Measurements from ENCODE around the gene PLXNC1. TPM values are rescaled to one million over a fixed set of nuclear protein-coding genes. Genes with fewer than 3 reads are reported as not detected.
A peak's percentile ranks its signal among the peaks of the same experiment; 100 is the strongest.

PLXNC1 gene
- total and polyA plus RNA-seq, 9 of the 15 experiments (the other 6 are each of a cell fraction or from before 2014, with no cell fraction given): 0.08 to 0.87 (median 0.28) TPM

- TF ChIP-seq MYC (IDR thresholded peaks at IDR 0.05; ENCODE audit: low read depth, low read length) (peak; percentile 42; the same call in 1 of the 2 replicates), MYC (CRISPR knock-in tag; IDR thresholded peaks at IDR 0.05; ENCODE audit: borderline replicate concordance, low read depth) (no peak), ZNF318 (IDR thresholded peaks at IDR 0.05; ENCODE audit: borderline replicate concordance in 1 of 2, low read depth in 1 of 2) (no peak), FOXP1 (CRISPR knock-in tag; IDR thresholded peaks at IDR 0.05) (peak; percentile 54; the same call in 1 of the 2 replicates), ADNP (tag; IDR thresholded peaks at IDR 0.05) (no peak), SRSF3 (IDR thresholded peaks at IDR 0.05; ENCODE audit: insufficient read depth, low read length) (no peak), CBX8 (IDR thresholded peaks at IDR 0.05; ENCODE audit: borderline replicate concordance, extremely low read depth, low read depth, low read length, poor library complexity, severe bottlenecking) (no peak), ELK1 (CRISPR knock-in tag; IDR thresholded peaks at IDR 0.05) (no peak), ARHGAP35 (IDR thresholded peaks at IDR 0.05; ENCODE audit: partially characterized antibody) (no peak), POLR2G (IDR thresholded peaks at IDR 0.05; ENCODE audit: low read depth, low read length) (peak; percentile 45; the same call in 1 of the 2 replicates), HNRNPL (IDR thresholded peaks at IDR 0.05; ENCODE audit: low read depth, low read length) (no peak), ZNF445 (CRISPR knock-in tag; IDR thresholded peaks at IDR 0.05; ENCODE audit: low read depth) (no peak)
- TF ChIP-seq, protein P1, sequence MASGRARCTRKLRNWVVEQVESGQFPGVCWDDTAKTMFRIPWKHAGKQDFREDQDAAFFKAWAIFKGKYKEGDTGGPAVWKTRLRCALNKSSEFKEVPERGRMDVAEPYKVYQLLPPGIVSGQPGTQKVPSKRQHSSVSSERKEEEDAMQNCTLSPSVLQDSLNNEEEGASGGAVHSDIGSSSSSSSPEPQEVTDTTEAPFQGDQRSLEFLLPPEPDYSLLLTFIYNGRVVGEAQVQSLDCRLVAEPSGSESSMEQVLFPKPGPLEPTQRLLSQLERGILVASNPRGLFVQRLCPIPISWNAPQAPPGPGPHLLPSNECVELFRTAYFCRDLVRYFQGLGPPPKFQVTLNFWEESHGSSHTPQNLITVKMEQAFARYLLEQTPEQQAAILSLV (tag; IDR thresholded peaks at IDR 0.05): no peak
These were observed 47.2 kb upstream of the PLXNC1 start (continued) for GRCh38 chr12:94100990-94101737.

Measured in K562 (cell line).